Fibroblast of the aortic adventitia (primary cell): ENCODE measurements around the gene MAN1C1. TPM values are rescaled to one million over a fixed set of nuclear protein-coding genes. Genes with fewer than 3 reads are reported as not detected.

Experiments
- DNase-seq: peaks from one replicate; pipeline ENCODE4 v3.0.0-alpha.2; 2010; ENCODE audit warnings: low read depth
- H3K4me3 ChIP-seq: 2 replicates; pipeline ENCODE4 v1.5.1; 2011; ENCODE audit warnings: low read depth, mild to moderate bottlenecking, control low read depth, low read length, moderate library complexity
- total RNA-seq: library from RNA; depleted of rRNA; stranded (reverse); fragments of >200 nt; gene quantifications from 2 replicates; pipeline ENCODE4 v1.2.3, GENCODE V29; 2012; ENCODE audit warnings: low replicate concordance
- TF ChIP-seq, protein P1 (sequence below): IDR thresholded peaks from 2 replicates; pipeline ENCODE4 v1.5.1; 2011; ENCODE audit warnings: mild to moderate bottlenecking, low read length, control low read depth, inconsistent platforms; ENCODE audit not compliant: insufficient read depth

Gene MAN1C1
- total RNA-seq: 6.6 and 32.0 TPM in 2 replicates

DNA sequence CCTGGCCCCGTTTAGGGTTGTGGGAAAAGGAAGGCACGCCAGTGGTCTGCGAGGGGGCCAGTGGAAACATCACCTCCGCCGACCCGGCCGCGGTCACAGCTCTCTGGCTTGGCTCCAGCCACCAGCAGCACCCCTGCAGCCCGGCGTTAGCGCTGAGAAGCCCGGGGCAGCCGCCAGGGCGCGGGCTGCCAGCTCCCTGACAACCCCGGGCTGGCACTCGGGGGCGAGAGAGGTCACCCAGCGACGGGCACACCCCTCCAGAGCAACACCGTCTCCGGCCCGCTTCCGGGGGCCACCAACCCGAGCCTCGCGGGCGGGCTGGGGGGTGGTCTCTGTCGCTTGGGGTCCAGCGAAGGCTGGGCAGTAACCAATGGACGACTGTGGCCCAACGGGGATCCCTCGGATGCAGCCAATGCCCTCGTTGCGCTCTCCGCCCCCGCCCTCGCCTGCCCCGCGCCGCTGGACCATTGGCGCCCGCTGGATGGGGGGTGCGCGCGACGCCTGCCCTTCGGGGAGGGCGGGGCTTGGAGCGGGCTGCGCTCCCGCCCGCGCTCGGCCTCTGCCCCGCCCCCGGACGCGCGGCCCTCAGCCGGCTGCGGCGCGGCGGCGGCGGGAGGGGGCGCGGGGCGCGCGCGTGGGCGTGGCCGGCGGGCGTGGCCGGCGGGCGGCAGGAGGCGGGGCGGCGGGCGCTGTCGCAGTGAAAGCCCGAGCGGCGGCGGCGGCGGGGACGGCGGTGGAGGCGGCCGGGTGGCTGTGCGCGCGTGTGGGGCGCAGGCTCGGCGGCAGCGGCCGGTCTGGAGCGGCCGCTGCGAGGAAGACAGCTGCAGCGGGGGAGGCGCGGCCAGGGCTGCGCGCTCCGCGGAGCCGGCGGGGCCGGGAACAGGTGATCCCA, at the start of gene MAN1C1:
Gene MAN1C1 (plus strand): TSS at position 697 of the 892 bp plus-strand sequence. CDS start 1,007 bp downstream, outside the sequence.
- peak; percentile 61 for DNase-seq
- peak within 1 kb of the TSS; percentile 66 for H3K4me3 ChIP-seq
- TF ChIP-seq, protein P1, sequence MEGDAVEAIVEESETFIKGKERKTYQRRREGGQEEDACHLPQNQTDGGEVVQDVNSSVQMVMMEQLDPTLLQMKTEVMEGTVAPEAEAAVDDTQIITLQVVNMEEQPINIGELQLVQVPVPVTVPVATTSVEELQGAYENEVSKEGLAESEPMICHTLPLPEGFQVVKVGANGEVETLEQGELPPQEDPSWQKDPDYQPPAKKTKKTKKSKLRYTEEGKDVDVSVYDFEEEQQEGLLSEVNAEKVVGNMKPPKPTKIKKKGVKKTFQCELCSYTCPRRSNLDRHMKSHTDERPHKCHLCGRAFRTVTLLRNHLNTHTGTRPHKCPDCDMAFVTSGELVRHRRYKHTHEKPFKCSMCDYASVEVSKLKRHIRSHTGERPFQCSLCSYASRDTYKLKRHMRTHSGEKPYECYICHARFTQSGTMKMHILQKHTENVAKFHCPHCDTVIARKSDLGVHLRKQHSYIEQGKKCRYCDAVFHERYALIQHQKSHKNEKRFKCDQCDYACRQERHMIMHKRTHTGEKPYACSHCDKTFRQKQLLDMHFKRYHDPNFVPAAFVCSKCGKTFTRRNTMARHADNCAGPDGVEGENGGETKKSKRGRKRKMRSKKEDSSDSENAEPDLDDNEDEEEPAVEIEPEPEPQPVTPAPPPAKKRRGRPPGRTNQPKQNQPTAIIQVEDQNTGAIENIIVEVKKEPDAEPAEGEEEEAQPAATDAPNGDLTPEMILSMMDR: peak; percentile 29

DNA sequence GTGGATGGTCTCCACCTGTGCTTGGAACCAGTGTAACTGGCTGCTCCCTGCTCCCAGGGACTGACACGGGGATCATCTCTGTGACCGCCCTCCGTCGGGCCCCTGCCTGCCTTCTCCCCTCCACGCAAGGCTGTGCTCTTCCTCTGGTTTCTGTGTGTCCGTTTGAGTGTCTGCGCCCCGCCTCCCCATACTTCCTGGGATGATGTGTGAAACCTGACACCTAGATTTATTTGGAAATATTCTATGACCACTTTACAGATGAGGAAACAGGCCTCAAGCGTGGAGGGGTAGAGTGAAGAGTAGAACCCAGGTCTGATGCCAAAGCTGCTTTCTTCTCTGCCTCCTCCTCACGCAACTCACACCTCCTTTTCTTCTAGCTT, 48.9 kb upstream of the MAN1C1 start:
- H3K4me3 ChIP-seq: no peak overlapping the region
- no peak for DNase-seq
- TF ChIP-seq, protein P1: no peak

DNA sequence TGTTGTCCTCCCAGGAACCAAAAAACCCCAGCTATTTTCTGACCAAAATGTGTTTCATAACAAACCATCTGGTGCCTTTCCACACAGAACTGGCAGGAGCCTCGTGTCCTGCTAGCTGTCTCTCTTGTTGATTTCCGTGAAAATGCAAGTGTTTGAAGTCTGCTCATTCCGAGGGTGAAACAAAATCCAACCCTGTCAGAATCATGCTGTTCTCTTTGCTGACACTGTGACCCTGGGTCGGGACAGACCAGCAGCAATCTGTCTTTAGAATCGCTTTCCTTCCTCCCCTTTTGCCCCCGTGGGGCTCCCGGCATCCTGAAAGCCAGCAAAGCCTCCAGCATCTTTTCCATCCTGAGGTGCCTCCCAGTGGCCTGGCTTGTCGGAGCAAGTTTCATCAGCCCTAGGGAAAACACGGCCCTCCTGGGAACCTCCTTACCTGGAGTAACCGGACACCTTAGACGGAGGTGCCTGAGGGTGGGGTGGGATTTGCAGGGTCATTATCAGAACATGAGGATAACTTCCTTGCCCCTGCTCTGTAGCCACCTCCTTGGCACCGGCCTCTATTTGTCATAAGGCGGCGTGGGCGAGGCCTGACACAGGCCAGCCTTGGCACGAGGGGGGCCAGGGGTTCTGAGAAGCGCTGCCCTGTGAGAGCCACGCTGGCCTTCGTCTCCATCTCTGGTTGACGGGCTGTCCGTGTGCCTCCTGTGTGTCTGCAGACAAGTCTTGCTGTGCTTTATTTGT, 48.3 kb upstream of the MAN1C1 start:
- TF ChIP-seq, protein P1: no peak
- no peak overlapping the region for H3K4me3 ChIP-seq
- DNase-seq: peak; percentile 74

DNA sequence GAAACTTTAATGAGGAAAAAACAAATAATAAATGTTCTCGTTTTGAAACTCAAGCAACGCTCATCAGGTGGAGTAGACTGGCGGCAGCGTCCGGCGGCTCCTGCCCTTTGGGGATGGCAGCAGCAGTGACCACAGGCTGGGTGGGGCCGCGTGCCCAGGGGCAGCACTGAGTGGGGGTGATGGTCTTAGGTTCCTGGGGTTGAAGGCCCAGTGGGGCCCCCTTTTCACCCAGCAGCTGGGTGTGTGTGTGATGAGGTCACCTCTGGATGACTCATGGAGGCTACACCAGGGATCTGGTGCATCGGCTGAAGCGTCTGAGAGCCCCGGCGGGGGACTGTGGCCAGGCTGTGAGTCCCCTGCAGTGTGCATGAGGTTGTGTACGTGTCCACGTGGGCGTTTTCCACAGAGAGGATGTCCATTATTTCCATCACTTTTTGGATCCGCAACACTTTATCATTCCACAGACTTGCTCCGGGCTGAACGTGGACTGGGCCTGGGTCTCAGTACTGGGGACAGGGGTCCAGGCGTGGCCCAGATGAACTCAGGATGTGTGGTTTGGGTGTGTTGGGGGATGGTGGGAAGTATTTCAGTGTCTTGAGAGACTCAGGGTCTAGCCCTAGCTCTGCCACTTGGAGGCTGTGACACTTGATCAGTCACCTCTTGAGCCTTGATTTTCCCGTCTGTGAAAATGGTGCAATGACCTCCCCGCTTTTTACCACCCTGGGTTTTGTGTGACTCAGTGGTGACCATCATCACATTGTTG, 47.6 kb upstream of the MAN1C1 start:
- TF ChIP-seq, protein P1: no peak

DNA sequence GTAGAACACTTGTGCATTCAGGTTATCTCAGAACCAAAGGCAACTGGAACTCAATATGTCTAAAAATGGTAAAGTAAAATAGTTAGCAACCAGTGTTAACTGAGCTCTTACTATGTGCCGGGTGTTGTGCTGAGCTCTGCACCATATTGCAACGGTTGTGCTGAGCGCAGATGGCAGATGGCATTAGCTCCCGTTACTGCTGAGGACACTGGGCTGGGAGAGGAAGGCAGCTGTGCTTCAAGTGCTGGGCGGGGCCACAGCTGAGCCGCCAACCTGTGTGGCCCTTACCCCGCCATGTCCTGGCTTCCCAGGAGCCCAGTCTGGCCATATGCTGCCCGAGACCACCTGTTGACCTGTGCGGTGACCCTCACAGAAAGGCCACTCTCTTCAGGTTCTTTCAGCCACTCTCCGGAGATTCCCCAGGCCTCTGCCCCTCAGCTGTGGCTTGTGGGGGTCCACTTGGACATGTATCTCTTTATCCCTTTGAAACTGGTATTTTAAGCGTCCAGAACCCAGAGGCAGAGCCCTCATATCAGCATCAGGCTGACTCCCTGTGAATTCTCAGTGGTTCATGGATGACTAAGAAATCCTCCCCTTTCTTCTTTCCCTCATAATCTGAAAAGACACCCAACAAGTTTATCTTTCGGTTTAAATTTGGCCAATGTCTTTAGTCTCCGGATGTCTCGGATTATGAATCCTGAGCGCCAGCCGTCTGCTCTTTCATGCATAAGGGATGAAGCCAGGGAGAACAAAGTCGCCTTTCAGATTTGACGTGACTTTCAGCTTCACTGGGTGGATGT, 46.8 kb upstream of the MAN1C1 start:
- no peak for DNase-seq
- no peak overlapping the region for H3K4me3 ChIP-seq
- TF ChIP-seq, protein P1: no peak

More for the DNA sequence above, 47.6 kb upstream of the MAN1C1 start:
- peak; percentile 63 for DNase-seq
- H3K4me3 ChIP-seq: no peak overlapping the region
